ENCODE results near the gene PATE1. TPM values are rescaled to one million over a fixed set of nuclear protein-coding genes. Genes with fewer than 3 reads are reported as not detected.

Gene PATE1
- total RNA-seq, 6 experiments from 2014 or later = not detected

- DNase-seq = no peak
- no peak overlapping the region for H3K27ac ChIP-seq
- TF ChIP-seq, protein P1, sequence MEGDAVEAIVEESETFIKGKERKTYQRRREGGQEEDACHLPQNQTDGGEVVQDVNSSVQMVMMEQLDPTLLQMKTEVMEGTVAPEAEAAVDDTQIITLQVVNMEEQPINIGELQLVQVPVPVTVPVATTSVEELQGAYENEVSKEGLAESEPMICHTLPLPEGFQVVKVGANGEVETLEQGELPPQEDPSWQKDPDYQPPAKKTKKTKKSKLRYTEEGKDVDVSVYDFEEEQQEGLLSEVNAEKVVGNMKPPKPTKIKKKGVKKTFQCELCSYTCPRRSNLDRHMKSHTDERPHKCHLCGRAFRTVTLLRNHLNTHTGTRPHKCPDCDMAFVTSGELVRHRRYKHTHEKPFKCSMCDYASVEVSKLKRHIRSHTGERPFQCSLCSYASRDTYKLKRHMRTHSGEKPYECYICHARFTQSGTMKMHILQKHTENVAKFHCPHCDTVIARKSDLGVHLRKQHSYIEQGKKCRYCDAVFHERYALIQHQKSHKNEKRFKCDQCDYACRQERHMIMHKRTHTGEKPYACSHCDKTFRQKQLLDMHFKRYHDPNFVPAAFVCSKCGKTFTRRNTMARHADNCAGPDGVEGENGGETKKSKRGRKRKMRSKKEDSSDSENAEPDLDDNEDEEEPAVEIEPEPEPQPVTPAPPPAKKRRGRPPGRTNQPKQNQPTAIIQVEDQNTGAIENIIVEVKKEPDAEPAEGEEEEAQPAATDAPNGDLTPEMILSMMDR (IDR thresholded peaks at IDR 0.05) = no peak
- no peak for TF ChIP-seq POLR2A (IDR thresholded peaks at IDR 0.05)
- no peaks in the 10 kb centered on the region for H3K36me3 ChIP-seq
- intact Hi-C loops (cut with DNase I) = no loop called here
- H3K4me1 ChIP-seq = no peaks in the 10 kb centered on the region
- 44% methylated on average over 10 of the region's 10 CpGs for WGBS (ENCODE audit: insufficient coverage, low coverage, low lambda C conversion rate, missing lambda C conversion rate)
- no peaks in the 10 kb centered on the region for H3K9me3 ChIP-seq
- H3K4me3 ChIP-seq = no peak overlapping the region
- ATAC-seq = no peak
- no peaks in the 10 kb centered on the region for H3K27me3 ChIP-seq
Observed at GRCh38 chr11:125768336-125769046, 22.4 kb downstream of the PATE1 start.

DNA sequence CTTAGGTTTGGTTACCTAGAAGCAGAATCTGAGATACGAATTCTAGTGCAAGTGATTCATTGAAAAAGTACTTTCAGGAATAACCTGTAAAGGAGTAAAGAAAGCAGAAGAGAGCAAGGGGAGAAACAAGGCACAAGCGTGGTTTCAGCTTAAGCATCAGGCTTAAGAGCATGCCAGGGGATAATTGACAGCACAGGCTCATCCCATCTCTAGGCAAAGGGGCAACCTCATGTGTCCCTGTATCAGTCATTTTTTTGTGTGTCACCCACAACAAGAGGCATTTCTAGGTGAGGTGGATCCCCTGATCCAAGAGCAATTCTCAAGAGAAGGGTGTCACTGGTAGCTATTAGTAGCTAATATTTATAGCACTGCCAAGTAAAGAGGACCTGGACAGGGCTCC, 24.5 kb downstream of the PATE1 start:
- H3K4me1 ChIP-seq = no peaks in the 10 kb centered on the region
- H3K36me3 ChIP-seq = no peaks in the 10 kb centered on the region
- WGBS (ENCODE audit: insufficient coverage, low coverage, low lambda C conversion rate, missing lambda C conversion rate) = 50% methylated on average over 2 of the region's 2 CpGs
- ATAC-seq (no peak), DNase-seq (no peak)
- no peaks in the 10 kb centered on the region for H3K9me3 ChIP-seq
- TF ChIP-seq, protein P1 (IDR thresholded peaks at IDR 0.05) = no peak
- no peak for TF ChIP-seq POLR2A (IDR thresholded peaks at IDR 0.05)
- intact Hi-C loops (cut with DNase I) = no loop called here
- no peaks in the 10 kb centered on the region for H3K27me3 ChIP-seq
- H3K27ac ChIP-seq = no peak overlapping the region
- H3K4me3 ChIP-seq = no peak overlapping the region

GRCh38 chr11:125772834-125773505, 26.9 kb downstream of the PATE1 start:
- Histone ChIP-seq H3K4me1 (no peaks in the 10 kb centered on the region), H3K4me3 (no peak overlapping the region), H3K27me3 (no peaks in the 10 kb centered on the region), H3K36me3 (no peaks in the 10 kb centered on the region), H3K9me3 (no peaks in the 10 kb centered on the region), H3K27ac (no peak overlapping the region)
- intact Hi-C loops (cut with DNase I) = no loop called here
- DNase-seq (no peak), ATAC-seq (no peak)
- no peak for TF ChIP-seq POLR2A (IDR thresholded peaks at IDR 0.05)
- TF ChIP-seq, protein P1 (IDR thresholded peaks at IDR 0.05) = no peak
- WGBS (ENCODE audit: insufficient coverage, low coverage, low lambda C conversion rate, missing lambda C conversion rate) = 46% methylated on average over 3 of the region's 3 CpGs

DNA sequence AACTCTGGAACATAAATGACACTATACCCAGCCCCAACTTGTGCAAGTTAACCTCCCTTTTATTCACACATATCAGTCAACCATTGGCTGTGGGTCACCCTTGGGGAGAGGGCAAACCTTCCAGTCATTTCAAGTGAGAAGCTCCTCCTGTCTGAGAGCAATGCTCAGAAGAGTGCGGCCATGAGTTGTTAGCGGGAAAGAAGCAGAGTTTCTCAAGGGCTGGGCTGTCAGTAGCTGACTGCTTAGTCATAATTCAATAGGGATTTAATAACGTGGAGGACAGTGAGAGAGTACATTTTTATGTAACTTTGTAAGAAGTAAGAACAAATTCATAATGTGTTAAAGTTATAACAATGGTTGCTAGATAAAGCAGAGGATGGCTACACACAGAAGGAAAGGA, 27.4 kb downstream of the PATE1 start:
- TF ChIP-seq, protein P1 (IDR thresholded peaks at IDR 0.05) = no peak
- no peak for TF ChIP-seq POLR2A (IDR thresholded peaks at IDR 0.05)
- Histone ChIP-seq H3K27me3 (no peaks in the 10 kb centered on the region), H3K4me1 (no peaks in the 10 kb centered on the region), H3K27ac (no peak overlapping the region), H3K4me3 (no peak overlapping the region), H3K9me3 (no peaks in the 10 kb centered on the region), H3K36me3 (no peaks in the 10 kb centered on the region)
- 60% methylated on average over 3 of the region's 3 CpGs for WGBS (ENCODE audit: insufficient coverage, low coverage, low lambda C conversion rate, missing lambda C conversion rate)
- no peak for DNase-seq
- no peak for ATAC-seq
- intact Hi-C loops (cut with DNase I) = no loop called here

Measured in right lobe of liver (tissue), 6 donors.